Mesendoderm (in vitro differentiated cells): ENCODE data around the gene PEX11B.

Source experiments
- DNase-seq: peaks from one replicate; pipeline ENCODE4 v3.0.0; 2013
- H2AK5ac ChIP-seq: 2 replicates; pipeline ENCODE4 v1.6.1; 2013; ENCODE audit warnings: low read length, inconsistent platforms
- H2BK120ac ChIP-seq: 2 replicates; pipeline ENCODE4 v1.6.1; 2013; ENCODE audit warnings: low read depth, mild to moderate bottlenecking, low read length, moderate library complexity, mixed read lengths
- H2BK15ac ChIP-seq: replicated peaks from 2 replicates; pipeline ENCODE4 v1.6.1; 2013; ENCODE audit warnings: low read depth, mild to moderate bottlenecking, moderate library complexity
- H2BK5ac ChIP-seq: 2 replicates; pipeline ENCODE4 v1.6.1; 2013; ENCODE audit warnings: low read length, inconsistent platforms
- H3K18ac ChIP-seq: 2 replicates; pipeline ENCODE4 v1.6.1; 2013; ENCODE audit warnings: mild to moderate bottlenecking, low read length, mixed read lengths
- H3K23ac ChIP-seq: one replicate; pipeline ENCODE4 v1.6.1; 2013; ENCODE audit warnings: low read length
- H3K27ac ChIP-seq: 2 replicates; pipeline ENCODE4 v1.5.1; 2013; ENCODE audit warnings: low read depth, mild to moderate bottlenecking, inconsistent platforms, low read length, moderate library complexity
- H3K27me3 ChIP-seq: 2 replicates; pipeline ENCODE4 v1.6.1; 2013; ENCODE audit warnings: low read length, control low read depth, mild to moderate bottlenecking, inconsistent platforms; ENCODE audit not compliant: insufficient read depth, poor library complexity
- H3K36me3 ChIP-seq: 2 replicates; pipeline ENCODE4 v1.6.1; 2013; ENCODE audit warnings: low read length, inconsistent platforms; ENCODE audit not compliant: control insufficient read depth, insufficient read depth
- H3K4ac ChIP-seq: one replicate; pipeline ENCODE4 v1.6.1; 2013; ENCODE audit warnings: low read depth, mild to moderate bottlenecking, low read length, moderate library complexity
- H3K4me1 ChIP-seq: 2 replicates; pipeline ENCODE4 v1.6.1; 2013; ENCODE audit warnings: low read depth, low read length, inconsistent platforms; ENCODE audit not compliant: control insufficient read depth
- H3K4me2 ChIP-seq: 2 replicates; pipeline ENCODE4 v1.6.1; 2013; ENCODE audit warnings: low read length
- H3K4me3 ChIP-seq: 2 replicates; pipeline ENCODE4 v1.5.1; 2013; ENCODE audit warnings: mild to moderate bottlenecking, low read length
- H3K56ac ChIP-seq: one replicate; pipeline ENCODE4 v1.6.1; 2013; ENCODE audit warnings: low read length
- H3K79me1 ChIP-seq: 2 replicates; pipeline ENCODE4 v1.6.1; 2013; ENCODE audit warnings: low read length, inconsistent platforms
- H3K79me2 ChIP-seq: 2 replicates; pipeline ENCODE4 v1.6.1; 2013; ENCODE audit warnings: mild to moderate bottlenecking, low read length; ENCODE audit not compliant: control insufficient read depth, insufficient read depth
- H3K9ac ChIP-seq: 2 replicates; pipeline ENCODE4 v1.6.1; 2013; ENCODE audit warnings: low read length, inconsistent platforms
- H4K5ac ChIP-seq: one replicate; pipeline ENCODE4 v1.6.1; 2013; ENCODE audit warnings: low read length
- H4K8ac ChIP-seq: one replicate; pipeline ENCODE4 v1.6.1; 2013; ENCODE audit warnings: low read depth, mild to moderate bottlenecking, control low read depth, low read length, moderate library complexity
- WGBS: extraction: QIAGEN DNeasy Blood & Tissue Kit; methylation state at CpG from one replicate; pipeline ENCODE4 v1.1.7; 2013; ENCODE audit warnings: low lambda C conversion rate, missing lambda C conversion rate; ENCODE audit not compliant: insufficient coverage; ENCODE audit errors: extremely low coverage; 5-methylcytosine and 5-hydroxymethylcytosine counted together

The PEX11B gene

GRCh38 chr1:145959957-145960467 is 41.5 kb upstream of the PEX11B start:
- peaks cover 8% of the 10 kb centered on the region for H3K27me3 ChIP-seq
- H3K56ac ChIP-seq = peak overlapping the region; percentile 93
- H3K4ac ChIP-seq = no peak overlapping the region
- DNase-seq = no peak
- H3K79me1 ChIP-seq = no peaks in the 10 kb centered on the region
- H3K4me2 ChIP-seq = peak overlapping the region; percentile 94
- no peaks in the 10 kb centered on the region for H3K79me2 ChIP-seq
- peak overlapping the region; percentile 83 for H3K9ac ChIP-seq
- no peak overlapping the region for H2BK120ac ChIP-seq
- no peak overlapping the region for H4K5ac ChIP-seq
- H2BK15ac ChIP-seq = no peak overlapping the region
- no peak overlapping the region for H2AK5ac ChIP-seq
- H3K23ac ChIP-seq = no peak overlapping the region
- H2BK5ac ChIP-seq = no peak overlapping the region
- H3K4me3 ChIP-seq = peak overlapping the region; percentile 13
- no peaks in the 10 kb centered on the region for H3K36me3 ChIP-seq
- no CpG with 5 or more reads among the region's 12 CpGs for WGBS
- H3K27ac ChIP-seq = no peak overlapping the region
- no peak overlapping the region for H4K8ac ChIP-seq
- H3K4me1 ChIP-seq = peaks cover 24% of the 10 kb centered on the region
- H3K18ac ChIP-seq = peak overlapping the region; percentile 26

DNA sequence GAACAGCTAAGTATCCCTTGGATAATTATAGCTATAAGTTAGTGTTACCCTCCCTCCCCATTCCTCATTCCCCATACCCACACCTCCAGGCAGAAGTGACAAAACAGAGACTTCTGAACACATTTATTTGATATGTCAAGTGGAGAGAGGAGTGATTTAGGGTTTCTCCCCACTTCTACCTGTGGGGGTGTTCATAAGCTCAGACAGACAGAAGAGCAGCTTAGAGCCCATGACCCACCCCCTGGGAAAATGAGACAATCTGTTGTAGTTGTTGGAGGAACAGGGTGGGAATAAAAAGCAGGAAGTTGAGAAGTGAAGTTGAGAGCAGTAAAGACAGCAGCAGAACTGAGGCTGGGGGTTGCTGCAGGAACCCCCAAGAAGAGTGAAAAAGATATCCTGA is 40.8 kb upstream of the PEX11B start:
- Histone ChIP-seq H3K18ac (no peak overlapping the region), H3K4ac (no peak overlapping the region), H3K23ac (no peak overlapping the region), H2BK15ac (no peak overlapping the region), H3K56ac (no peak overlapping the region), H3K4me1 (peaks cover 24% of the 10 kb centered on the region), H3K27ac (no peak overlapping the region), H3K79me2 (no peaks in the 10 kb centered on the region), H3K79me1 (peaks cover 1% of the 10 kb centered on the region), H3K4me2 (no peak overlapping the region), H2AK5ac (no peak overlapping the region), H4K5ac (no peak overlapping the region), H4K8ac (no peak overlapping the region), H3K4me3 (no peak overlapping the region), H2BK5ac (no peak overlapping the region), H3K36me3 (no peaks in the 10 kb centered on the region), H3K9ac (no peak overlapping the region), H2BK120ac (no peak overlapping the region), H3K27me3 (peaks cover 9% of the 10 kb centered on the region)
- no peak for DNase-seq

- peaks cover 1% of the 10 kb centered on the region for H3K79me1 ChIP-seq
- H3K27me3 ChIP-seq = peaks cover 9% of the 10 kb centered on the region
- H3K4me1 ChIP-seq = peaks cover 20% of the 10 kb centered on the region
Observed at GRCh38 chr1:145958734-145959133, 40.2 kb upstream of the PEX11B start.

GRCh38 chr1:145957443-145958319 is 39.2 kb upstream of the PEX11B start, which contains the start of gene LIX1L:
LIX1L (minus strand) TSS chr1:145958017; CDS start chr1:145957927, 90 bp downstream.
- no peak within 1 kb of the TSS for H2BK5ac ChIP-seq
- H3K27me3 ChIP-seq = peaks cover 3% of the 10 kb centered on the region
- peak within 1 kb of the TSS; percentile 49 for H3K4me3 ChIP-seq
- no peaks in the 10 kb centered on the region for H3K36me3 ChIP-seq
- no peak within 1 kb of the TSS for H2AK5ac ChIP-seq
- H2BK15ac ChIP-seq = no peak within 1 kb of the TSS
- no peak within 1 kb of the TSS for H3K27ac ChIP-seq
- no peak within 1 kb of the TSS for H3K4ac ChIP-seq
- H4K5ac ChIP-seq = no peak within 1 kb of the TSS
- no CpG with 5 or more reads among the region's 60 CpGs for whole genome bisulfite sequencing
- peak; percentile 99 for DNase-seq
- no peak within 1 kb of the TSS for H4K8ac ChIP-seq
- peak within 1 kb of the TSS; percentile 33 for H3K18ac ChIP-seq
- H3K9ac ChIP-seq = peak within 1 kb of the TSS; percentile 88
- no peak within 1 kb of the TSS for H3K23ac ChIP-seq
- peak within 1 kb of the TSS; percentile 84 for H3K56ac ChIP-seq
- peaks cover 13% of the 10 kb centered on the region for H3K4me1 ChIP-seq
- no peaks in the 10 kb centered on the region for H3K79me2 ChIP-seq
- H2BK120ac ChIP-seq = no peak within 1 kb of the TSS
- peak within 1 kb of the TSS; percentile 82 for H3K4me2 ChIP-seq
- peaks cover 1% of the 10 kb centered on the region for H3K79me1 ChIP-seq

More at GRCh38 chr1:145958734-145959133, 40.2 kb upstream of the PEX11B start:
- Histone ChIP-seq H3K79me2 (no peaks in the 10 kb centered on the region), H3K4me3 (no peak overlapping the region), H4K5ac (no peak overlapping the region), H3K4ac (no peak overlapping the region), H3K56ac (no peak overlapping the region), H3K18ac (no peak overlapping the region), H2BK5ac (no peak overlapping the region), H3K4me2 (no peak overlapping the region), H3K23ac (no peak overlapping the region), H2BK120ac (no peak overlapping the region), H2AK5ac (no peak overlapping the region), H4K8ac (no peak overlapping the region), H3K27ac (no peak overlapping the region), H3K36me3 (no peaks in the 10 kb centered on the region), H2BK15ac (no peak overlapping the region), H3K9ac (no peak overlapping the region)
- DNase-seq = no peak

- H4K8ac ChIP-seq = no peak overlapping the region
- no peak overlapping the region for H2BK5ac ChIP-seq
- peak overlapping the region; percentile 84 for H3K56ac ChIP-seq
- H3K27me3 ChIP-seq = peaks cover 3% of the 10 kb centered on the region
- no peak for DNase-seq
- H3K4me3 ChIP-seq = peak overlapping the region; percentile 49
- H2BK15ac ChIP-seq = no peak overlapping the region
- peak overlapping the region; percentile 82 for H3K4me2 ChIP-seq
- H2AK5ac ChIP-seq = no peak overlapping the region
- H3K79me1 ChIP-seq = peaks cover 1% of the 10 kb centered on the region
- H3K9ac ChIP-seq = peak overlapping the region; percentile 88
- no peak overlapping the region for H2BK120ac ChIP-seq
- no peak overlapping the region for H3K23ac ChIP-seq
- no peak overlapping the region for H3K18ac ChIP-seq
- no peak overlapping the region for H3K4ac ChIP-seq
- no peaks in the 10 kb centered on the region for H3K79me2 ChIP-seq
- H3K36me3 ChIP-seq = no peaks in the 10 kb centered on the region
- no peak overlapping the region for H3K27ac ChIP-seq
- WGBS = no CpG with 5 or more reads among the region's 3 CpGs
- peaks cover 11% of the 10 kb centered on the region for H3K4me1 ChIP-seq
- H4K5ac ChIP-seq = no peak overlapping the region
Observed at GRCh38 chr1:145956781-145957442, 38.4 kb upstream of the PEX11B start.
